Stimulated activated CD4-positive, alpha-beta T cell treated with anti-CD3 and anti-CD28 coated beads, Interleukin-4, amount 100 ng/mL, for 1 hour (primary cell): ENCODE data around the gene SSBP3.
"Not testable (repeated sequence)": the region's sequence is repeated elsewhere in the genome, so short reads cannot be mapped to it uniquely, and the experiment has no call there.

Experiments
- DNase-seq: peaks from one replicate; pipeline ENCODE4 v3.0.0-alpha.2; 2020

The SSBP3 gene

DNA sequence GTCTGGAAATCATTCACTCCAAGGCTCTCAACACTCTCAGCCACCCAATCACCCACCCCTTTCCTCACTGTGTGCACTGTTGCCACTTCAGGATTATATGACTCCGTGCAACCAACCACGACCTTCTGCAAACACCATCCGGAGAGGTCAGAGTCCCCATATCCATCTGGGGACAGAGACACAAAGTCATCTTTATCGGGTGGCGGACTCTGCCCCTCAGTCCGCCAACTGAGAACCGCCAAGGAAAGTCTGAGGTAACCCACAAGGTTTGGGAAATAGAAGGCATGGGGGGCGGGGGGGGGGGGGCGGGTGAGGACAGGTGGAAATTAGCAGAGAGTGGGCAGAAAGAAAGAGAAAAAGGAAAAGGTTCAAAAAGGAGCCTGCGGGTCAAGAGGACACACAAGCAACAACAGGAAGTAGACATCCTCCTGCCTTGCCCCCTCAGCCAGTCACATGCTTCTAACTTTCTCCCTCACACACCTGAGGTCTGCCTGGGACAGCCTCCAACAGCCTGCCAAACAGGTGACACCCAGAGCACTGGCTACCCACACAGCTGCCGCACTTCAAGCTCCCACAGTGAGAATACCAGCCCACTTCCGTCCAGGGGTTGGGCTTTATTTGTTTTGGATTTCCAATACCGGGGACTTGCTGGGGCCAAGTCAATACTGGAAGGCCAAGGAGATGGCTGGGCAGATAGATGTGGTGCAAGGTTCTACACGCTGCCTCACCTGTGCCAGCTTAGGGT lies 58.1 kb downstream of the SSBP3 start:
- no peak for DNase-seq

DNA sequence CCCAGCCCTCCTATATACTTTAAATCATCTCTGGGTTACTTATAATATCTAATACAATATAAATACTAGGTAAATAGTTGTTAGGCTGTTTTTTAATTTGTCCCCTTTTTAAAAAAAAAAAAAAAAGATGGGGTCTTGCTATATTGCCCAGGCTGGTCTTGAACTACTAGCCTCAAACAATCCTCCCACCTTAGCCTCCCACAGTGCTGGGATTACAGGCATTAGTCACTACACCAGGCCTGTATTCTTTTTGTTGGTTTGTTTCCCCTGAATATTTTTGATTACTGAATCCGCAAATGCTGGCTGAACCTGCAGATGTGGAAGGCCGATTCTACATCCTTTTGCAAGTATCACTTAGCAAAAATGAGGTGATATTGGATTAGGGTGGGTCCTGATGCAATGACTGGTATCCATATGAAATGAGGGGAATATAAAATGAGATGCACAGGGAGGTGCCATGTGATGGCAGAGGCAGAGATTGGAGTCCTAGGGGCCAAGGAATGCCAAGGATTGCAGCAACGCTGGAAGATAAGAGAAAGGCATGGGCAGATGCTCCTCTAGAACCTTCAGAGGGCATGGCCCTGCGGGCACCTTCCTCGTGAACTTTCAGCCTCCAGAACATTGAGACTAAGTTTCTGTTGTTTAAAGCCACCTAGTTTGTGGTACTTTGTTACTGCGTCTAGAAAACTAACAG lies 58.8 kb downstream of the SSBP3 start:
- DNase-seq: no peak

- not testable (repeated sequence) for DNase-seq
These were observed 60.6 kb downstream of the SSBP3 start for GRCh38 chr1:54345548-54345947.

GRCh38 chr1:54345116-54345515 lies 61.1 kb downstream of the SSBP3 start:
- no peak for DNase-seq

DNA sequence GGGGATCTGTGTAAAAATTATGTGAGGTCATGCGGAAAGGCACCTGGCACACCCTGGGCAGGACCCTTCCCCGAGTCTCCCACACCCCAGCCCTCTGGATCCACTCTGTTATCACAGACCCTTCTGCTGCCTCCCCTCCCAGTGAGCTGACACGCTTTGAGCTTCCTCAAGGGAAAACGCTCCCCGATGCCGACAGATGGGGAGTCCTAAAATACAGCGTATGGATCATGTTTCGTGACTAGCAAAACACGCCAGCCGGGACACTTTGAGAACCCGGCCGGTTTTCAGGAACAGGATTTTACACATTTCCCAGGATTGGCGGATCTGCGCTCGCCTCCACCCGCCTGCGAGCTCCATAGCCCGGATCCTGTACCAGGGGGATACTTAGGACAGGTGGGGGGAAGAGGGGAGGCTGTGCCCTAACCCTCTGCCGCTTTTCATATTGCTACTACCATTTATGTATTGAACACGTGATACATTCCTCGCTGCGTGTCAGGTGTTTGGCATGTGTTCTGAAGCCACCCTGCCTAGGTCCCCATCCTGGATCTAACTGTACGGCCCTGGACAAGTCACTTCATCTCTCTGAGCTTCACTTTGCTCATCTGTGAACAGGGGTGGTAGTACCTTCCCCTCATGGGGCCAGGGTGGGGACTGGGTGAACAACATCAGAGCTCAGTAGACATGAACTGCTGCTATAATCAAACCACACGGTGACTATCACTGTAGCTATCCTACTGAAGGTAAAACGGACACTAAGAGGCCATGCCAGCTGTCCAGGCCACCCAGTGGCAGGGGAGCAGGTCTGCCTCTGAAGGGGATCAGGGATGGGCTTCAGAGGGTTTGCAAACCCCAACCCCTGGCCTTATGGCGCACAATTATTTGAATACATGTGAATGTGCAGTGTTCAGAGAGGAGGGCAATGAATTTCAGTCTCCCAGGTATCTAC lies 63.2 kb downstream of the SSBP3 start:
- DNase-seq: no peak

DNA sequence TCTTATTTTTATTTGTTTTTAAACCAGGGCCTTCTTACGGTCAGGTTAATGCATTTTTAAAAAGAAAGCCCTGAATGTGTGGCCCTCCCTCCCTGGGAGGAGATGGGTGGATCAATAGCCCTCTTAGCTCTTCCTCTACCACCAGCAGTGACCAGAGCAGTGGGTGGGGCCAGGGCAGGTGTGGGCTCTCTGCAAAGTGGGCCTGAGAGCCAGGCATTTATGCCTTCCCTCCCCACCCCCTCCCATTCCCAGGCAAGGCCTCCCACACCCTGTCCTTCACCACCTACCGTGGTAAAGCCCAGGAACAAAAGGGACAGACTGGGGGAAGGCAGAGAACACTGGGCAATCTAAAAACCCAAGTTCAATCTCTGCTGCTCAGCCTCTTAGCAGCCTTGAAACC lies 63.9 kb downstream of the SSBP3 start:
- no peak for DNase-seq

DNA sequence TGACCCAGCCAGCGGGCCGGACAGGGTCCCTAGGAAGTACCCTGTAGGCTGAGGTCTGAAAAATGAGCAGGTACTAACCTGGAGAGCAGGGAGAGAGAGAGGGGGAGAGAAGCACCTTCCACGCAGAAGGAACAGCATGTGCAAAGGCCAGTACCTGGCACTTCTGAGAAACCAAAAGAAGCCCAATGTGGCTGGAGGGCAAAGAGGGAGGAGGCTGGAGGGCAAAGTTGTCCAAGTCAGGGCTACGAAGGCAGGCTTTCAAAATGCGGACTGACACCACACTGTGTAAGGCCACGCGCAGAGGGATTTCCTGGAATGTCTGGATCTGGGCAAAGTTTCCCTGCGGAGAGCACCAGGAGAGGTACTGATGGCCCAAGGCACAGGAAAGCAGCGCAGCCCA lies 64.4 kb downstream of the SSBP3 start:
- no peak for DNase-seq

DNA sequence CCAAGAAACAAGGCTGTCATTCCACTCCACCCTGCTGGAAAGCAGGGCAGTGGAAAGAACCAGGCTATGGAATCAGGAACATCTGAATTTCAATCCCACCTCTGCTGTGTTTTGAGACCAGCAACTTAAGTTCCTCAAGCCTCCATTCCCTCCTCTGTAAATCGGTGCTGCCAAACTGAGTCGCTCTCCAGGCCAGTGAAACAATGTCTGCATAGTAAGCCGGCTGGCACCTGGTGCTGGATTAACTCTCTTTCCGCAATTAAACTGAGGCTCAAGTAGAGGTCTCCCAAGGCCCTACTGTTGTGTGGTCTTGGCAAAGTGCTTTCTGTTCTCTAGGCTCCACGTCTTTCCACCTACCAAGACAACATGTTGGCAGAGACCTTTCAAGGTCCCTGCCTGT lies 65.3 kb downstream of the SSBP3 start:
- no peak for DNase-seq

- DNase-seq: no peak
These were observed 65.8 kb downstream of the SSBP3 start for GRCh38 chr1:54340434-54340833.

DNA sequence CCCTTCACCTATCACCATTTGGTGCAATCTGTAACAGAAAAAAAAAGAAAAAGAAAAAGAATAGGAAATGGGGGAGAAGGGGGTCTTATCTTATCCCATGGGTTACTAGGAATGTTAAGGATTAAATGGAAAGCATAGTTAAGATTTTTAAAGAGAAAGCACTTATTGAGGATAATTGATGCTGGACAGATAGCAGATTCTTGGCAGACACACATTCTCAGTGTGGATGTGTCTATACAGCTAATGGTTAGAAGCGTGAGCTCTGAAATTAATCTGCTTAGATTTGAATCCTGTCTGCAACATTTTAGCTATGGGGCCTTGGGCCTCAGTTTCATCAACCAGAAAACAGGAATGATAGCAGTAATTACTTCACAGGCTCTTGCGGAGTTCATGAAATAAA lies 67.1 kb downstream of the SSBP3 start:
- no peak for DNase-seq

- no peak for DNase-seq
These were observed 67.7 kb downstream of the SSBP3 start for GRCh38 chr1:54338464-54338863.

DNA sequence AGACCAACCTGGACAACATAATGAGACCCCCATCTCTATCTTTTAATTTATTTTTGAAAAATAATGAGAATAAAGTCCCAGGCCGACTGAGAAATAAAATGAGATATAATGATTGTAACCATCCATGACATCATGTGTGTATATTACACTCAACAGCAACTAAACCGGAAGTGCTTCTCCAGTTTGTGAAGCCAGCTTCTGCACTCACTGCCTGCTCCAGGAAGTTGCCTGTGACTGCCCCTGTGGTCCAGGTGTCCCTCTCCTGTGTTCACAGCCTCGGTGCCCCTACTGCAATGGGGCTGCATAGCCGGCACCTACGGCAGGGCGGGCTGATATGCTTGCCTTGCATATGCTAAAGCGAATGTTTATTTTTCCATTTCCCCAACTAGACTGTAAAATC lies 68.3 kb downstream of the SSBP3 start:
- DNase-seq: no peak

DNA sequence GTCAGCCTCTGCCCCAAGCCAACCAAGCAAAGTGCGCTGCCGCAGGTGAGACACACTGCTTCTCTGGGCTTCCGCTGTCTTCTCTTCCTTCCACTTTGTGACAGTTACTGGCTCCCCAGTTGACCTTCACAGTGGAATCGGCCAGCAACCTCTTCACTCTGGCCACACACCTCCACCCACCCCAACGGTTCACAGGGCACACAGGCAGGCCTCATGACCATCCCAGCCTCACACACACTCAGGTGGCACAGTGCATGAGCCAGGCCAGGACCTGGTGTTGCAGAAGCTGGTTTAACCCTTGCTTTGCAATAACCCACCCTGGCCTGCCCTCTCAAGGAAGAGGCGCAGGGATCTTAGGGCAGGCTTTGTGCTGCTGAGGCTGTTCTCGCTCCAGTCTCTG lies 69.2 kb downstream of the SSBP3 start:
- DNase-seq: no peak

DNA sequence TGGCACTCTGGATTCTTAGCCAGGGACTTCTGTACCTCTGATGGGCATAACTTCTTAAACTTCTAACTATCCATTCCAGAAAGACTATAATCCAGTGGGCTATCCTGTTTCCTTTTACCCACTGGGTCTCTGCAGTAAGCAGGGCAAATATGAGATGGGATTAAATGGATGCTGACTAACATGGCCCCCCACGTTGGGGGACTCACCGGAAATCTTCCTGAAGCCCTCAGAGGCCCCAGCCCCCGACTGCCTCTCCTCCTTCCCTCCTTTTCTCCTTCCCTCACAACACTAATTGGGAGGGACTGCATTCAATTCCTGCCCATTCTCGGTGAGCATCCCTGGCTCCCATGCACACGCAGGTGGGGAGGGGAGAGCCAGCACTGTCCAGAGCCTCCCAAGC lies 70.1 kb downstream of the SSBP3 start:
- no peak for DNase-seq

GRCh38 chr1:54335755-54336108 lies 70.5 kb downstream of the SSBP3 start:
- DNase-seq: no peak

- no peak for DNase-seq
These were observed 71.0 kb downstream of the SSBP3 start for GRCh38 chr1:54335011-54335754.

DNA sequence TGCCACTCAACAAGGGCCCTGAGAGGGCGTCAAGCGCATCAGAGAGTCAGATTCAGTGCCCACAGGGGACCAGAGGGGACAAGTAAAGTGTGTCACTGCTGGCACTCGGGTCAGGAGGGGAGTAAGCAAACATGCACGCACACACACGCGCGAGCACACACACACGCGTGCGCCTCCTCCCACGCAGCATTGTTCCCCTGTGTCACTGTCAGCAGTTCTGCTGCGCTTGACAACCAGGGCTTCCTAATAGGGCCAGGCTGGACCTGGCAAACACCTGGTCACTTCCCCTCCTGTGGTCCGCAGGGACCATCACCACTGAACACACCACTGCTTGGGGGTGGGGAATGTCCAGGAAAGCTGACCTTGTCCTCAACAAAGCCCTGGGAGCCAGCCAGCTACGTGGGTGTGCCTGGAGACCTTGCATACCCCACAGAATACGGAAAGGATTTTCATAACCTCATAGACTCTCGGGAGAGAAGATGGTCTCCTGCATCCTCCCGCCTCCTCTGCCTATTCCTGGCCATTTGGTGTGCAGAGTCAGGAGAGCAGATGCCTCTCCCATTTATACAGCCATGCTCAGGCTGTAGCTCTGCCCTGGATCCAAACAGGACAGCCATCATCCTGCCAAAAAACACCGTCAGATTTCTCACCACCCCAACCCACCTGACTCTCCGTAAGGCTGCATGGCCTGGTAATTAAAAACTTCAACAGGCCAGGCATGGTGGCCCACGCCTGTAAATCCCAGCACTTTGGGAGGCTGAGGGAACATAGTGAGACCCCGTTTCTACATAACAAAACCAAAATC lies 73.2 kb downstream of the SSBP3 start:
- no peak for DNase-seq

- DNase-seq: no peak
These were observed 74.2 kb downstream of the SSBP3 start for GRCh38 chr1:54331843-54332463.

- DNase-seq: no peak
These were observed 75.0 kb downstream of the SSBP3 start for GRCh38 chr1:54331091-54331772.

DNA sequence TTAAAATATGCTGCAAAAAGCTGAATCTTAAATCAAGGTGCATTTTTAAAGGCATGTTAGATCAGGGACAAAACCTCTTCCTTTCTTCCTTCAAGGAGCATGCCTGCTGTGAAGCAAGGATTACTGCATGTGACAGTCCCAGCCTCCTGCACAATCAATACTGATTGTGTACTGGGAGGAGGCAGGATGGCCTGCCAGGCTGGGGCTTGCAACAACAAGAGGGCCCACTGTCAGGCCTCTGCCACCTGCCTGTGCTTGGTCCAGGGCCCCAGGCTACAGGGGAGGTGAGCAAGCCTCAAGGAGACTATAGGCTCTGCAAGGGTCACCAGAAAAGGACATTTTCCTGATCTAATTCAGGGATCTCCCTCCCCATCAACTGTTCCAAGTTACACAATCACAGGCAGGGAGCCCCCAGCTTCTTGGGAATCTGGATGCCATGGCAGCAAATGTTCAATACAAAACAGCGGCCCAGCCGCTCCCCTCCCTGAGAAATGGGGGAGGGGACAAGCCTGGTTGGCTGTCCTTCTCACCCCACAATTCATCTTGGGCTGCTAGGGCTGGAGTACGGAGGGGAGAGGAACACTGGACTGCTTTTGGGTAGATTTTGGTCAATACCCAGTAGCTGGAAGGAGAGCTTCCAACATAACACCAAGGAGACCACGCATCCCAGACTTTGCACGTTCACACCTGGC lies 76.7 kb downstream of the SSBP3 start:
- no peak for DNase-seq
